Colonic mucosa (tissue), 4 donors: Measurements from ENCODE around the gene THSD8. TPM values are rescaled to one million over a fixed set of nuclear protein-coding genes. Genes with fewer than 3 reads are reported as not detected.
A peak's percentile ranks its signal among the peaks of the same experiment; 100 is the strongest.

ENCODE experiments used
- DNase-seq: peaks from one replicate; pipeline ENCODE4 v3.0.0-alpha.2; 2020
- H3K27ac ChIP-seq: fragments of 200-600 bp; one replicate; pipeline ENCODE4 v1.8.0; 2021
- H3K27me3 ChIP-seq: fragments of 200-600 bp; one replicate; pipeline ENCODE4 v1.8.0; 2021
- H3K36me3 ChIP-seq: fragments of 200-600 bp; one replicate; pipeline ENCODE4 v1.8.0; 2021
- H3K4me1 ChIP-seq: fragments of 200-600 bp; one replicate; pipeline ENCODE4 v1.8.0; 2021; ENCODE audit warnings: mild to moderate bottlenecking
- H3K4me3 ChIP-seq: fragments of 200-600 bp; one replicate; pipeline ENCODE4 v1.8.0; 2021
- H3K9ac ChIP-seq, 2 donors: one replicate each; pipeline ENCODE4 v1.7.0; 2013; ENCODE audit warnings: control low read depth in 2 of 2, low read depth in 2 of 2, low read length in 2 of 2
- H3K9me3 ChIP-seq: fragments of 200-600 bp; one replicate; pipeline ENCODE4 v1.8.0; 2021
- CTCF ChIP-seq: fragments of 200-600 bp; IDR thresholded peaks from one replicate; pipeline ENCODE4 v1.8.0; 2022; ENCODE audit warnings: antibody characterized with exemption, mild to moderate bottlenecking
- intact Hi-C: fragments of 100-400 bp; cut with DNase I; formaldehyde crosslinking; loops from one replicate; pipeline ENCODE4 v1.14.1; 2022
- total RNA-seq, 2 donors: library from RNA; stranded (reverse); fragmentation: NEBNext Ultra II Directional in 1 of 2; extraction: Animal tissue kit (Norgen Biotek cat#: 25700) in 1 of 2; gene quantifications; one replicate each; pipeline ENCODE4 v1.2.1, GENCODE V29; 2021
- donor health status: healthy.
- donor health status: DM: no; HTN: no; CAD: no.
- donor health status: DM: no; HTN: no; CAD: no.

THSD8 gene
- total RNA-seq, 2 donors from 2014 or later, result 6.5 to 18.5 TPM

GRCh38 chr19:12774588-12775555, 27.0 kb upstream of the THSD8 start, which contains the start of gene HOOK2:
TSS of gene HOOK2 (minus strand) at chr19:12775552. CDS start at chr19:12775449, 103 bp downstream.
- intact Hi-C loops, result no loop called here
- H3K4me1 ChIP-seq, result peaks cover 4% of the 10 kb centered on the region
- no peaks in the 10 kb centered on the region for H3K9me3 ChIP-seq

GRCh38 chr19:12777217-12778016, 24.5 kb upstream of the THSD8 start:
- Histone ChIP-seq H3K27me3 (no peaks in the 10 kb centered on the region), H3K4me1 (peaks cover 4% of the 10 kb centered on the region)

More at GRCh38 chr19:12774588-12775555, 27.0 kb upstream of the THSD8 start, which contains the start of gene HOOK2:
- H3K36me3 ChIP-seq, result no peaks in the 10 kb centered on the region
- H3K9ac ChIP-seq, result peak within 1 kb of the TSS; percentile 68 to 87
- H3K27me3 ChIP-seq, result no peaks in the 10 kb centered on the region
- peak; percentile 98 for DNase-seq
- peak within 1 kb of the TSS; percentile 91 for H3K27ac ChIP-seq
- H3K4me3 ChIP-seq, result peak within 1 kb of the TSS; percentile 67
- TF ChIP-seq CTCF, result no peak

GRCh38 chr19:12778017-12778904, 23.6 kb upstream of the THSD8 start:
- no peaks in the 10 kb centered on the region for H3K9me3 ChIP-seq
- no peaks in the 10 kb centered on the region for H3K27me3 ChIP-seq
- intact Hi-C loops, result no loop called here
- H3K4me3 ChIP-seq, result peak overlapping the region; percentile 60
- no peak for TF ChIP-seq CTCF
- peak; percentile 74 for DNase-seq
- peaks cover 9% of the 10 kb centered on the region for H3K4me1 ChIP-seq
- peak overlapping the region; percentile 84 to 93 for H3K9ac ChIP-seq
- no peaks in the 10 kb centered on the region for H3K36me3 ChIP-seq
- H3K27ac ChIP-seq, result peak overlapping the region; percentile 91

More at GRCh38 chr19:12777217-12778016, 24.5 kb upstream of the THSD8 start:
- peak overlapping the region; percentile 91 for H3K27ac ChIP-seq
- H3K4me3 ChIP-seq, result peak overlapping the region; percentile 60
- peak; percentile 99 for TF ChIP-seq CTCF
- no peaks in the 10 kb centered on the region for H3K36me3 ChIP-seq
- intact Hi-C loops, result loop anchor here (2.0 kb wide), 1 partner anchor 19 kb away; no protein-coding TSS in a partner anchor
- no peaks in the 10 kb centered on the region for H3K9me3 ChIP-seq
- DNase-seq, result peak; percentile 90
- peak overlapping the region; percentile 84 to 93 for H3K9ac ChIP-seq

GRCh38 chr19:12778905-12779161, 23.0 kb upstream of the THSD8 start:
- Histone ChIP-seq H3K27ac (peak overlapping the region; percentile 91), H3K27me3 (no peaks in the 10 kb centered on the region), H3K4me3 (no peak overlapping the region), H3K9me3 (no peaks in the 10 kb centered on the region), H3K9ac (peak overlapping the region; percentile 84 to 93), H3K4me1 (peaks cover 14% of the 10 kb centered on the region), H3K36me3 (no peaks in the 10 kb centered on the region)
- intact Hi-C loops, result no loop called here
- no peak for TF ChIP-seq CTCF
- no peak for DNase-seq
